ENCODE data around the gene NFE2L1. TPM values are rescaled to one million over a fixed set of nuclear protein-coding genes. Genes with fewer than 3 reads are reported as not detected.

Gene NFE2L1
- total RNA-seq, 1 experiment from 2014 or later: 161 TPM

DNA sequence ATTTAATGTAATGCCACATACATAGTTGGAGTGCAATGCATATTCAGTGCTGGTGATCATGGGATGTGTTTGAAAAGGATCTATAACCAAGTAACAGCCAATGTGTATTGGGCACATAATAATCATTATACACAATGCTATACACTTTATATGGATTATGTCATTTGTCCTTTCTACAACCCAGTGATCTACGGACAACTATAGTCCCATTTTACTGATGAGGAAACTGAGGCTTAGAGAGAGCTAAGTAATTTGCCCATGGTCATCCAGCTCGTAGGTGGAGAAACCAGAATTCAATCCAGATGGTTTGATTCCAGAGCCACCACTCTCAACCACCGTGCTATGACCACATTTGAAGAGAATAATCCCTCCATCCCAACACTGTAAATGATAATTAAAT, 38.0 kb upstream of the NFE2L1 start:
- Mint-ChIP-seq H3K27me3 (ENCODE audit: low read depth) (peaks cover 28% of the 10 kb centered on the region), H3K4me1 (peaks cover 48 to 52% of the 10 kb centered on the region in 2 experiments), H3K9me3 (peaks cover 0 to 3% of the 10 kb centered on the region in 2 experiments; a peak in 1 of 5 replicates), H3K36me3 (ENCODE audit: insufficient read depth in 1 of 3, low read depth in 3 of 3) (peaks cover 0 to 4% (median 0%) of the 10 kb centered on the region in 3 experiments; a peak in 2 of 7 replicates), H3K4me3 (no peak overlapping the region), H3K27ac (no peak overlapping the region)
- no peak overlapping the region for H3K9ac ChIP-seq (ENCODE audit: extremely low read depth, insufficient read length, low read length)
- H2BK20ac ChIP-seq (ENCODE audit: low read depth, low read length, poor library complexity, severe bottlenecking): no peak overlapping the region
- no peak overlapping the region for H3K4ac ChIP-seq (ENCODE audit: low read depth, low read length)
- peaks cover 1% of the 10 kb centered on the region; the same call in 1 of the 2 replicates for H3K4me1 ChIP-seq (ENCODE audit: insufficient read depth, low read length)
- peaks cover 9% of the 10 kb centered on the region for H3K23me2 ChIP-seq (ENCODE audit: insufficient read length, low read depth, low read length, poor library complexity, severe bottlenecking)
- H3K79me1 ChIP-seq (ENCODE audit: insufficient read depth, low read depth, low read length, poor library complexity, severe bottlenecking): no peaks in the 10 kb centered on the region
- no peak overlapping the region for H2AK5ac ChIP-seq (ENCODE audit: insufficient read length, low read length)
- DNase-seq: no peak
- H3K23ac ChIP-seq (ENCODE audit: insufficient read length, low read depth, low read length): no peak overlapping the region
- H3T11ph ChIP-seq (ENCODE audit: low read length): no peak overlapping the region
- no CpG with 5 or more reads among the region's 3 CpGs for WGBS (ENCODE audit: extremely low coverage, insufficient read length, low lambda C conversion rate)
- H3K56ac ChIP-seq (ENCODE audit: insufficient read length, low read depth, low read length): no peak overlapping the region
- TF ChIP-seq, protein P1, sequence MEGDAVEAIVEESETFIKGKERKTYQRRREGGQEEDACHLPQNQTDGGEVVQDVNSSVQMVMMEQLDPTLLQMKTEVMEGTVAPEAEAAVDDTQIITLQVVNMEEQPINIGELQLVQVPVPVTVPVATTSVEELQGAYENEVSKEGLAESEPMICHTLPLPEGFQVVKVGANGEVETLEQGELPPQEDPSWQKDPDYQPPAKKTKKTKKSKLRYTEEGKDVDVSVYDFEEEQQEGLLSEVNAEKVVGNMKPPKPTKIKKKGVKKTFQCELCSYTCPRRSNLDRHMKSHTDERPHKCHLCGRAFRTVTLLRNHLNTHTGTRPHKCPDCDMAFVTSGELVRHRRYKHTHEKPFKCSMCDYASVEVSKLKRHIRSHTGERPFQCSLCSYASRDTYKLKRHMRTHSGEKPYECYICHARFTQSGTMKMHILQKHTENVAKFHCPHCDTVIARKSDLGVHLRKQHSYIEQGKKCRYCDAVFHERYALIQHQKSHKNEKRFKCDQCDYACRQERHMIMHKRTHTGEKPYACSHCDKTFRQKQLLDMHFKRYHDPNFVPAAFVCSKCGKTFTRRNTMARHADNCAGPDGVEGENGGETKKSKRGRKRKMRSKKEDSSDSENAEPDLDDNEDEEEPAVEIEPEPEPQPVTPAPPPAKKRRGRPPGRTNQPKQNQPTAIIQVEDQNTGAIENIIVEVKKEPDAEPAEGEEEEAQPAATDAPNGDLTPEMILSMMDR (conservative IDR thresholded peaks at IDR 0.05): no peak
- no peak overlapping the region for H3K27ac ChIP-seq (ENCODE audit: insufficient read length, low read depth, low read length)
- no peak overlapping the region for H2BK5ac ChIP-seq (ENCODE audit: insufficient read length, low read length)
- no peak overlapping the region for H3K18ac ChIP-seq (ENCODE audit: insufficient read length, low read depth, low read length)
- no peak overlapping the region for H4K8ac ChIP-seq (replicated peaks; ENCODE audit: insufficient read length, low read depth, low read length)
- H2BK120ac ChIP-seq (ENCODE audit: low read depth, low read length, poor library complexity, severe bottlenecking): no peak overlapping the region
- no peak overlapping the region for H4K91ac ChIP-seq (ENCODE audit: insufficient read length, low read depth, low read length)
- no peak overlapping the region for H3K4me2 ChIP-seq (ENCODE audit: insufficient read depth, insufficient read length, low read length)
- H3K9me3 ChIP-seq (ENCODE audit: control insufficient read depth, low read depth, low read length): no peaks in the 10 kb centered on the region
- H2BK12ac ChIP-seq (ENCODE audit: insufficient read length, low read depth, low read length): no peak overlapping the region
- H3K14ac ChIP-seq (ENCODE audit: insufficient read depth, low read length): no peak overlapping the region
- no peak overlapping the region for H2AFZ ChIP-seq (ENCODE audit: low read length)
- no peak overlapping the region for H4K5ac ChIP-seq (ENCODE audit: insufficient read length, low read depth, low read length)
- no peak overlapping the region for H2BK15ac ChIP-seq (ENCODE audit: low read depth, low read length)
- no peaks in the 10 kb centered on the region for H3K79me2 ChIP-seq (ENCODE audit: insufficient read depth, low read length)
- no peaks in the 10 kb centered on the region; the same call in 1 of the 2 replicates for H3K27me3 ChIP-seq (ENCODE audit: insufficient read depth, low read length)
- no peaks in the 10 kb centered on the region for H4K20me1 ChIP-seq (ENCODE audit: control insufficient read depth, insufficient read depth, insufficient read length)

All from H9 (cell line).